ENCODE measurements around the gene PALS1. TPM values are rescaled to one million over a fixed set of nuclear protein-coding genes. Genes with fewer than 3 reads are reported as not detected.

The PALS1 gene
- total RNA-seq, 4 donors from 2014 or later: 18.5 to 52.9 (median 36.8) TPM

- Histone ChIP-seq H3K36me3 (peaks cover 0 to 5% of the 10 kb centered on the region in 2 donors), H3K27ac (peak overlapping the region in 1 of 4 donors; percentile 69), H3K4me1 (peaks cover 20 to 91% (median 28%) of the 10 kb centered on the region in 3 donors)
Measured at GRCh38 chr14:67267576-67268328, 26.5 kb downstream of the PALS1 start.

GRCh38 chr14:67268426-67269150, 27.4 kb downstream of the PALS1 start:
- ATAC-seq: no peak
- peaks cover 0 to 6% of the 10 kb centered on the region in 2 donors for H3K36me3 ChIP-seq
- no peaks in the 10 kb centered on the region for H3K27me3 ChIP-seq
- peak overlapping the region; percentile 14 to 32 for H3K4me3 ChIP-seq
- WGBS, 2 donors (ENCODE audit: low coverage in 1 of 2): 9 to 30% methylated on average over 10 to 11 of the region's 11 CpGs
- TF ChIP-seq EP300 (IDR thresholded peaks at IDR 0.05) (no peak), POLR2A (IDR thresholded peaks at IDR 0.05) (no peak), CTCF (IDR thresholded peaks at IDR 0.05) (no peak), POLR2AphosphoS5 (IDR thresholded peaks at IDR 0.05) (no peak)
- peaks cover 20 to 83% (median 28%) of the 10 kb centered on the region in 3 donors for H3K4me1 ChIP-seq
- H3K27ac ChIP-seq: peak overlapping the region in 2 of 4 donors; percentile 18 to 69
- H3K9me3 ChIP-seq: no peaks in the 10 kb centered on the region

More at GRCh38 chr14:67267576-67268328, 26.5 kb downstream of the PALS1 start:
- TF ChIP-seq CTCF (IDR thresholded peaks at IDR 0.05): no peak
- no peak for TF ChIP-seq POLR2AphosphoS5 (IDR thresholded peaks at IDR 0.05)
- TF ChIP-seq EP300 (IDR thresholded peaks at IDR 0.05): no peak
- TF ChIP-seq POLR2A (IDR thresholded peaks at IDR 0.05): no peak
- no peaks in the 10 kb centered on the region for H3K27me3 ChIP-seq
- WGBS, 2 donors (ENCODE audit: low coverage in 1 of 2): 33 to 44% methylated on average over 4 of the region's 4 CpGs
- peak overlapping the region in 1 of 2 donors; percentile 32 for H3K4me3 ChIP-seq
- no peaks in the 10 kb centered on the region for H3K9me3 ChIP-seq
- ATAC-seq: no peak

- Histone ChIP-seq H3K9me3 (no peaks in the 10 kb centered on the region), H3K4me1 (peaks cover 20 to 74% (median 28%) of the 10 kb centered on the region in 3 donors), H3K27me3 (no peaks in the 10 kb centered on the region), H3K4me3 (peak overlapping the region in 1 of 2 donors; percentile 12), H3K27ac (peak overlapping the region; percentile 41 to 78 (median 70)), H3K36me3 (peaks cover 0 to 6% of the 10 kb centered on the region in 2 donors)
- WGBS, 2 donors (ENCODE audit: low coverage in 1 of 2): 19 to 24% methylated on average over 4 of the region's 4 CpGs
- peak; percentile 67 for ATAC-seq
- TF ChIP-seq POLR2A (IDR thresholded peaks at IDR 0.05) (no peak), POLR2AphosphoS5 (IDR thresholded peaks at IDR 0.05) (peak; percentile 70), CTCF (IDR thresholded peaks at IDR 0.05) (no peak)
Measured at GRCh38 chr14:67269298-67270060, 28.2 kb downstream of the PALS1 start.

- TF ChIP-seq POLR2AphosphoS5 (IDR thresholded peaks at IDR 0.05) (no peak), POLR2A (IDR thresholded peaks at IDR 0.05) (no peak), EP300 (IDR thresholded peaks at IDR 0.05) (no peak), CTCF (IDR thresholded peaks at IDR 0.05) (no peak)
- Histone ChIP-seq H3K4me1 (peaks cover 20 to 66% (median 28%) of the 10 kb centered on the region in 3 donors), H3K36me3 (peaks cover 0 to 6% of the 10 kb centered on the region in 2 donors), H3K4me3 (no peak overlapping the region), H3K27ac (peak overlapping the region; percentile 41 to 78 (median 70)), H3K27me3 (no peaks in the 10 kb centered on the region), H3K9me3 (no peaks in the 10 kb centered on the region)
- 17 to 22% methylated on average over 2 to 3 of the region's 3 CpGs for WGBS, 2 donors (ENCODE audit: low coverage in 1 of 2)
- ATAC-seq: no peak
Measured at GRCh38 chr14:67270145-67270753, 29.0 kb downstream of the PALS1 start.

All from gastroesophageal sphincter (tissue), 4 donors.